Measurements from ENCODE around the gene RANBP2.
"Not testable (repeated sequence)": the region's sequence is repeated elsewhere in the genome, so short reads cannot be mapped to it uniquely, and the experiment has no call there.

- not testable (repeated sequence) for TF ChIP-seq CTCF (IDR thresholded peaks at IDR 0.05 in 8 of 11, conservative IDR thresholded peaks at IDR 0.05 in 3 of 11); POLR2AphosphoS5 (IDR thresholded peaks at IDR 0.05); POLR2A (IDR thresholded peaks at IDR 0.05)
Observed at GRCh38 chr2:108676522-108676921, 42.8 kb upstream of the RANBP2 start.

Data from spleen (tissue), 7 donors.